Large intestine (tissue), 3 donors: Measurements from ENCODE around the gene AP4S1. TPM values are rescaled to one million over a fixed set of nuclear protein-coding genes. Genes with fewer than 3 reads are reported as not detected.
"Not testable (repeated sequence)": the region's sequence is repeated elsewhere in the genome, so short reads cannot be mapped to it uniquely, and the experiment has no call there.

Experiments used
- DNase-seq, 2 donors: peaks; one replicate each; pipeline versions ENCODE4 v3.0.0 to v3.0.0-alpha.2; 2013
- H3K27ac ChIP-seq: one replicate; pipeline ENCODE4 v1.5.1; 2013; ENCODE audit warnings: low read length
- H3K27me3 ChIP-seq: 2 replicates; pipeline ENCODE4 v1.6.1; 2013; ENCODE audit warnings: low read length; ENCODE audit not compliant: control insufficient read depth, insufficient read depth
- H3K36me3 ChIP-seq: 2 replicates; pipeline ENCODE4 v1.6.1; 2013; ENCODE audit warnings: low read length; ENCODE audit not compliant: control insufficient read depth, insufficient read depth
- H3K4me1 ChIP-seq: one replicate; pipeline ENCODE4 v1.6.1; 2013; ENCODE audit warnings: low read length; ENCODE audit not compliant: control insufficient read depth, insufficient read depth
- H3K4me3 ChIP-seq: one replicate; pipeline ENCODE4 v1.5.1; 2013; ENCODE audit warnings: low read length
- H3K9me3 ChIP-seq: one replicate; pipeline ENCODE4 v1.6.1; 2013; ENCODE audit warnings: mild to moderate bottlenecking, low read depth, low read length, moderate library complexity; ENCODE audit not compliant: control insufficient read depth
- WGBS: methylation state at CpG from one replicate; pipeline ENCODE4 v1.1.5; 2013; ENCODE audit warnings: low lambda C conversion rate; ENCODE audit not compliant: insufficient coverage; 5-methylcytosine and 5-hydroxymethylcytosine counted together
- polyA plus RNA-seq: library from polyadenylated mRNA; unstranded; fragments of 120-200 nt; gene quantifications from one replicate; pipeline ENCODE4 v1.2.1, GENCODE V29; 2013

Gene AP4S1
- polyA plus RNA-seq, 1 donor, result 11.0 TPM

DNA sequence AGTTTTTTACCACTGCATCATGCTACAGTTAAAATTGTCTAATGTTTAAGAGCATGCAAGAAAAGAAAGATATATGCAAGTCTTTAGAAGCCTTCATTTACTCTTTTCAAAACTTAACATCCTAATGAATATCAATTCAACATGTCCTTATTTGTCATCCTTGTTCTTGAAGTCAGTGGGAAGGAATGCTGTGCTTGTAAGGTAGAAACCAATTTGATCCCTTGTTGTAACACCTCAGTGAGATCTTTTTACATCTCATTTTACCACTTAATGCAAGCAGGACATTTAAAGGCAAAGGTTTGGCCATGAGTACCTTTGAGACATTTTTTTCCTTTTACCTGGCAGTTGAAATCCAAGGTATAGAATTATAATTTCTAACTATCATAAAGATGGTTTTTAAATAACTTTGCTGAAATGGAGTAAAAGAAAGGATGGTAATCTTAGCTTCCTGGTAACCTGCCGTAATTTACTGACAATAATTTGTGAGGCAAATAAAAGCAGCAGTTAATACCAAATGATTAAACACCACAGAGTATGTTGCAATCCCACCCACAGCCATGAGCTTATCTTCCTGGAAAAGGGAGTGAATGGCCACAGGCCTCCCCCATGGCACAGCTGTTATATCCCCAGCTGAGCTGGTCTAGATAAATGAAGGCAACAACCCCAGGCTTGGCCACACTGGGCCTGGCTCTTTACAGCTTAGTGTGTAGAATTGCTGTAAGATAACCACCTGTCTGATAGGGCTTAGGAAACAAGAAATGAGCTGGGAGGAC lies 33.9 kb downstream of the AP4S1 start:
- H3K27ac ChIP-seq, result peak overlapping the region; percentile 69
- H3K36me3 ChIP-seq, result no peaks in the 10 kb centered on the region
- H3K9me3 ChIP-seq, result no peaks in the 10 kb centered on the region
- DNase-seq, result peak; percentile 85 to 91
- no peaks in the 10 kb centered on the region for H3K27me3 ChIP-seq
- H3K4me1 ChIP-seq, result peaks cover 15% of the 10 kb centered on the region
- WGBS, result no CpG with 5 or more reads among the region's 1 CpG
- H3K4me3 ChIP-seq, result no peak overlapping the region

DNA sequence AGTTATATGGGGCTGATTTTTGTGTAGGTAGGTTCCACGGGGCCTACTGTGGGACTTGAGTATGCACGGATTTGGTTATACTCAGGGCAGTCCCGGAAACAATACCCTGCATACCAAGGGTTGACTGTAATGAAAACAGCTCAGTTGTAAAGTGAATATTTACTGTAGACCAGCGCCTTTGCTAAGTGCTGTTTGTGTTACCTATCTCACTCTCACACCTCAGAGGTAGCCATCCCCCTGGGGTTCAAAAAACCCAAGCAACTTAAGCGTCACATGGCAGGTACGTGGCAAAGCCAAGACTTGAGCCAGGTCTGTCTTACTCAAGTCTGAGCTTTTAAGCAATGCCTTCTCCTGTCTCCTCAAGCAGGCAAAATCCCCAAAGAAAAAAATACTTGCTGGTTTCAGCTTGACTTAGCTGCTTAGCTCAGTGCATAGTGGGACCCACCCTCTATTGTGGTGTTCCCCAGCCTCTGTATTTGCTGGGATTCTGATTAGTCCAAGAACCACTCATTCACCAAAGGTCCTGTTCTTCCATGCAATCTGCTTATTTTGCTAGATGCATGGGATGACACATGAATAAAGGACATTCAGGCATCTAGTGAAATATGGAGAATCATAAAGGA lies 34.9 kb downstream of the AP4S1 start:
- H3K9me3 ChIP-seq, result no peaks in the 10 kb centered on the region
- peaks cover 15% of the 10 kb centered on the region for H3K4me1 ChIP-seq
- H3K4me3 ChIP-seq, result no peak overlapping the region
- H3K27me3 ChIP-seq, result no peaks in the 10 kb centered on the region
- peak overlapping the region; percentile 52 for H3K27ac ChIP-seq
- DNase-seq, result peak in 1 of 2 donors; percentile 17
- WGBS, result no CpG with 5 or more reads among the region's 6 CpGs
- H3K36me3 ChIP-seq, result no peaks in the 10 kb centered on the region

DNA sequence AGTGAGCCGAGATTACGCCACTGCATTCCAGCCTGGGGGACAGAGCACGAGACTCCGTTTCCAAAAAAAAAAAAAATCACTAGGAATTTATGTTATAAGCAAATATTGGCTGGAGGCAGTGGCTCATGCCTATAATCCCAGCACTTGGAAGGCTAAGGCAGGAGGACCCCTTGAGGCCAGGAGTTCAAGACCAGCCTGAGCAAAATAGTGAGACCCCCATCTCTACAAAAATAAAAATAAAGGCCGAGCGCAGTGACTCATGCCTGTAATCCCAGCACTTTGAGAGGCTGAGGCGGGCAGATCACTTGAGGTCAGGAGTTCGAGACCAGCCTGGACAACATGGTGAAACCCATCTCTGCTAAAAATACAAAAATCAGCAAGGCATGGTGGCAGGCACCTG lies 37.5 kb downstream of the AP4S1 start:
- H3K27me3 ChIP-seq, H3K9me3 ChIP-seq, H3K36me3 ChIP-seq, H3K27ac ChIP-seq, DNase-seq, H3K4me3 ChIP-seq: not testable (repeated sequence)
- 80% methylated on average over 1 of the region's 8 CpGs for WGBS
- H3K4me1 ChIP-seq, result peaks cover 15% of the 10 kb centered on the region

DNA sequence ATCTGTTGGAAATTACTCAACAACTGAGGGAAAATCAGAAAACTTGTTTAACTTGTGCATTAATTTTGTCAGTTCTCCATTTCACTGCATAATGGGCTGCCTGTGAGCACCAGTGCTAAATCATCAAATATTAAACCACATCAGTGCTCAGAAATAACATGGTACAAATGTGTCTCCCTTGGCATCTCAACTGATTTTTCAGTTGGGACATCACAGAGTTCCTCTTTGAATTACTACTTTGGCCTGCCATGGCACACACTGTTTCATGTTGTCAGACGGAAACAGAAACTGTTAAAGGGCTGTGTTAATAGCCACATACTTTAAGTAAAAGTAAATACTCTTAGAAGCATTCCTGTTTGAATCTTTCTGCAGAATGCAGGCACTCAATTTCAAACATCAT lies 42.8 kb downstream of the AP4S1 start:
- Histone ChIP-seq H3K27ac (no peak overlapping the region), H3K36me3 (peaks cover 3% of the 10 kb centered on the region), H3K4me3 (no peak overlapping the region), H3K9me3 (no peaks in the 10 kb centered on the region), H3K4me1 (no peaks in the 10 kb centered on the region), H3K27me3 (no peaks in the 10 kb centered on the region)
- no peak for DNase-seq
- WGBS, result no CpG with 5 or more reads among the region's 1 CpG

DNA sequence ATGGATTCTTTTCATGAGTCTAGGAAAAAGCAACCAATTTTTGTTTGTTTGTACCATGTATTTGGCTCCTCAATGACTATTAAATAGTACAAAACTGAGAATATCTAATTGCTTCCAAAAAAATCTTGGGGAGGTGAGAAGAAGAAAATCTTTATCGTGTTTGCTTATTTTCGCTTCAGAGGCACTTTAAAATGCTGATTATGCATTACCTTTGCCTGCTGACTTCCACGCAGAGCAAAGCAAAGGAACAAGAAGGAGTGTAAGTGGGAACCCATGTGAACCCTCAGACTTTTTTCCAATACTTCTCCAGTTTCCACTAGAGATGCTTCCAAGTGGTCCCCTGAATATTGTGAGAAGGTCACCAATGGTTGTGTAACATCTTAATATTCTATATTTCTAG lies 43.9 kb downstream of the AP4S1 start:
- no peak overlapping the region for H3K4me3 ChIP-seq

DNA sequence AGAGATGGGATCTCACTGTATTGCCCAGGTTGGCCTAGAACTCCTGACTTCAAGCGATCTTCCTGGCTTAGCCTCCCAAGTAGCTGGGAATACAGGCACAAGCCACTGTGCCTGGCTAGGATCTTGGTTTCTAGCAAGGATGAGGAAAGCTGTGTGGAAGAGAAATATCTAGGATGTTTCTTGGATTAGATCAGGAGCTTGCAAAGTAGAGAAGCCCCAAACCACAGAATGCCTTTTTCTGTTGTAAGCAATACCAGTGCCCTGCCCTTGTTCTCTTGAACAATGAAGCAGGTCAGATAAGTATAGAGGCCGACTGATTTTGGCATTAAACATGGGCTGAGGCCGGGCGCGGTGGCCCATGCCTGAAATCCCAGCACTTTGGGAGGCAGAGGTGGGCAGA lies 45.0 kb downstream of the AP4S1 start:
- Histone ChIP-seq H3K4me3 (no peak overlapping the region), H3K9me3 (no peaks in the 10 kb centered on the region), H3K27me3 (no peaks in the 10 kb centered on the region), H3K36me3 (peaks cover 7% of the 10 kb centered on the region), H3K27ac (no peak overlapping the region), H3K4me1 (no peaks in the 10 kb centered on the region)
- WGBS, result no CpG with 5 or more reads among the region's 5 CpGs
- no peak for DNase-seq

More for the DNA sequence above, 43.9 kb downstream of the AP4S1 start:
- 100% methylated on average over 2 of the region's 3 CpGs for WGBS
- H3K9me3 ChIP-seq, result no peaks in the 10 kb centered on the region
- H3K36me3 ChIP-seq, result peaks cover 5% of the 10 kb centered on the region
- H3K27ac ChIP-seq, result no peak overlapping the region
- H3K4me1 ChIP-seq, result no peaks in the 10 kb centered on the region
- DNase-seq, result no peak
- H3K27me3 ChIP-seq, result no peaks in the 10 kb centered on the region

GRCh38 chr14:31071151-31071550 lies 45.7 kb downstream of the AP4S1 start:
- H3K27ac ChIP-seq, result no peak overlapping the region
- H3K9me3 ChIP-seq, result no peaks in the 10 kb centered on the region
- no peaks in the 10 kb centered on the region for H3K4me1 ChIP-seq
- WGBS, result no CpG with 5 or more reads among the region's 2 CpGs
- H3K4me3 ChIP-seq, result no peak overlapping the region
- H3K36me3 ChIP-seq, result peaks cover 7% of the 10 kb centered on the region
- DNase-seq, result no peak
- H3K27me3 ChIP-seq, result no peaks in the 10 kb centered on the region

GRCh38 chr14:31075144-31075543 lies 49.7 kb downstream of the AP4S1 start:
- no peak for DNase-seq
- WGBS, result 90% methylated on average over 2 of the region's 2 CpGs
- Histone ChIP-seq H3K9me3 (no peaks in the 10 kb centered on the region), H3K27me3 (no peaks in the 10 kb centered on the region), H3K4me1 (no peaks in the 10 kb centered on the region), H3K27ac (no peak overlapping the region), H3K36me3 (peaks cover 7% of the 10 kb centered on the region), H3K4me3 (no peak overlapping the region)

GRCh38 chr14:31078766-31079165 lies 53.3 kb downstream of the AP4S1 start:
- Histone ChIP-seq H3K27me3 (no peaks in the 10 kb centered on the region), H3K36me3 (peaks cover 6% of the 10 kb centered on the region), H3K9me3 (no peaks in the 10 kb centered on the region), H3K27ac (no peak overlapping the region), H3K4me3 (no peak overlapping the region), H3K4me1 (no peaks in the 10 kb centered on the region)
- DNase-seq, result no peak
- WGBS, result 100% methylated on average over 1 of the region's 2 CpGs

DNA sequence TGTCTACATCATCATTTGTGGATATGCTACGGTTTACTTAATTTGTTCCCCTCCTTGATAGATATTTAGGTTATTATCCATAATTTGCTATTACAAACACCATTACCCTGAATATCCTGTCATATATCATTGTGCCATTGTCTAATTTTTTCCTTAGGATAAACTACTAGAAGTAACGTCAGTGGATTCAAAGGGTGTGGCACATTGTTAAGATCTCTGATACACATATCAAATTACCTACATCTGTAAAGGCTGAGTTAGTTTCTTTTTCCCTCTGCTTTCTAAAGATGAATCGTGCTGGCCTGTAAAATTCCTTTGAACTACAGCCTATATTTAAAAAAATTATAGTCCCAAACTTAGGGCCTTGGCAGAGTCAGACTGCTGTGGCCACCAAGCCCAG lies 54.6 kb downstream of the AP4S1 start:
- DNase-seq, result no peak
- peaks cover 10% of the 10 kb centered on the region for H3K36me3 ChIP-seq
- 60% methylated on average over 1 of the region's 3 CpGs for WGBS
- no peaks in the 10 kb centered on the region for H3K9me3 ChIP-seq
- no peaks in the 10 kb centered on the region for H3K27me3 ChIP-seq
- no peak overlapping the region for H3K27ac ChIP-seq
- no peaks in the 10 kb centered on the region for H3K4me1 ChIP-seq
- no peak overlapping the region for H3K4me3 ChIP-seq

DNA sequence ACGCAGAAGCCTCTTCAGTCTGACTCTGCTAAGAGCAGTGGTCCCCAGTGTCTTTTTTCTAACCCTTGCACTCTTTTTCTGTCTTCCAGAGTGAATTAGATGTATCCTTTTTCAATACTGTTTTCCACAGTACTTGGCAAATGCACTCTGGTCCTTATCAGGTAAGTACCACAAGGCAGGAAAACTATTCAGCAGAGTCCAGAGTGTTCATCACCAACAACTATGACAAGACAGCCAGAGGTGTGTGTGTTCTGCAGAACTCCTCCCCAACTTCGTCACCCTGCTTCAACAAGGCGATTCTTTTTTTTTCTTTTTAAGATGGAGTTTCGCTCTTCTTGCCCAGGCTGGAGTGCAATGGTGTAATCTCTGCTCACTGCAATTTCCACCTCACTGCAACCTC lies 55.0 kb downstream of the AP4S1 start:
- Histone ChIP-seq H3K4me1 (no peaks in the 10 kb centered on the region), H3K4me3 (no peak overlapping the region), H3K36me3 (peaks cover 12% of the 10 kb centered on the region), H3K27ac (no peak overlapping the region), H3K9me3 (no peaks in the 10 kb centered on the region), H3K27me3 (no peaks in the 10 kb centered on the region)
- no peak for DNase-seq
- 100% methylated on average over 2 of the region's 4 CpGs for WGBS
